ENCODE measurements around the gene WFS1.

The WFS1 gene

DNA sequence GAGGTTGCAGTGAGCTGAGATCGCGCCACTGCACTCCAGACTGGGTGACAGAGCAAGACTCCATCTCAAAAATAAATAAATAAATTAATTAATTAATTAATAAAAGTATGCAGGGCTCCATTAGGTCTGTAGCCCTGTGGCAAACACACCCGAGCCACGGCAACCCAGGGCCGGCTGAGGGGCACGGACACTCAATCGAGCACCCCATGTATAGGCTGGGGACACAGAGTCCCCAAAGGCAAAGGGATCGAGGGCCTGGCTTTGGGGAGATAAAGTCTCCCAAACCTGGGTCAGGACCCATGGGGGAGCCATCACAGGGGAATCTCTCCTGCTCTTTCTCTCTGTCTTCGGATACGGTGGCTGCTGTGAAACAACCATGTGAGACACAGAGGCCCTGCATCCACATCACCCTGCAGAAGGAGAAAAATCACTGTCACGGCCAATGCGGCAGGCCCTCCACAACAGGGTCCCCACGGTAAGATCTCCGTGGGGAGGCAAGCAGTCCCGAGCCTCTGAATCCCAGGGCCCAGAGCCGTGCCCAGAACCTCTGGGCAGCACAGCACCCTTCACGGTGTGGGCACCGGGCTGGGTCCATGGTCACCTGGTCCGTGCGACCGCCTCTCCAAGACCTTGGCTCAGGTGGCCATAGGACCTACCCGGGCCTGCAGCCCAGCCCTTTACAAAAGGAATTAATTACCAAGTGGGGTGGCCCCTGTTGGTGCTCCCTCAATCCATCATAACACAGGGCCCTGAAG is 81.8 kb downstream of the WFS1 start:
- no peak for DNase-seq (ENCODE audit: insufficient read length, low spot score)
- no peak for FAIRE-seq

DNA sequence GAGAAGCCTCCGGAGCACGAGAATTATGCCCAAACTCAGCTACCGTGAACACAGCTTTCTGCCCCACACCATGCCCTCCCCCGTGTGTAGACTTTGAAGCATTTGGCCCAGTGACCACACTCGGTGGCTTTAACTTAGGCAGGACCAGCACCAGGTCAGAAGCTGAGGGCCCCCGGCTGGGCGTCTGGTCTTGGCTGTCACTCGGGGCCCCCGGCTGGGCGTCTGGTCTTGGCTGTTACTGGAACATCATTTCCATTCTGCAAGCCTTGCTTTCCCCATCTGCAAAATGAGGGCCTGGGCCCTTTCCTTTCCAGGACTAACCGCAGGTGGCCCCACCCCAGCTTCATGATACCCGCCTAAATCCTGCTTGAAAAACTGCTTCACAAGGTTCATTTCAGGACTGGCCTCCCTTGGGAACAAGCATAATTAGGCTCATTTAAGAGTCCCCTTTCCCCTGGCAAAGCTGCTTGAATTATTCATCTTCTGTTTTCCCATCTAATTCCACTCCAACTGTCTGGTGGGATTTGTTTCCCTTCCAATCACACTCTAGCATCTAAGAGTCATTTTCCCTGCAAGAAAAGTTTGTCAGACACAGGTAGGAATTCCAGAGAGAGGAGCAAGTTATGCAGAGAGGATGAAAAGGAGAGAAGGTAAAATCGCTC is 82.5 kb downstream of the WFS1 start:
- DNase-seq (ENCODE audit: insufficient read length, low spot score) (no peak), FAIRE-seq (no peak)

Data from GM19239 (cell line).